HepG2 (cell line): ENCODE data around the gene TRANK1. TPM values are rescaled to one million over a fixed set of nuclear protein-coding genes. Genes with fewer than 3 reads are reported as not detected.

Experiments used
- ATAC-seq: fragments of 200-7000 bp; cut with Tn5 transposase; 3 replicates; pipeline ENCODE4 v1.9.1; 2020; ENCODE audit warnings: mild to moderate bottlenecking, moderate library complexity
- BruUV-seq: library from RNA; stranded (reverse); fragments of 400-500 nt; replicated peaks from 2 replicates; lab custom pipeline; 2021; lab: Mats Ljungman, UMichigan
- CTCF ChIA-PET: fragments of 300-600 bp; formaldehyde crosslinking; extraction: SDS; loops from one replicate; lab custom pipeline; 2021; ENCODE audit warnings: low total read pairs, inconsistent platforms, low intra/inter-chr PET ratio; lab: Yijun Ruan, JAX
- POLR2A ChIA-PET: fragments of 350-600 bp; sonication (Branson Sonifier 250); formaldehyde crosslinking; loops from one replicate; lab custom pipeline; 2020; ENCODE audit warnings: antibody characterized with exemption, inconsistent platforms; lab: Yijun Ruan, JAX
- DNase-seq: peaks from one replicate; pipeline ENCODE4 v3.0.0-alpha.2; 2015; ENCODE audit warnings: low spot score
- FAIRE-seq: peaks from 3 replicates; lab custom pipeline; 2011; peaks lifted over from hg19 to GRCh38; lab: Jason Lieb, UNC
- H2AFZ ChIP-seq: one replicate; pipeline ENCODE4 v1.6.1; 2011; ENCODE audit warnings: low read length, inconsistent platforms
- H3K27ac ChIP-seq: fragments of 300-600 bp; 3 replicates; pipeline ENCODE4 v1.8.0; 2011; ENCODE audit warnings: mixed run types, mild to moderate bottlenecking, mixed read lengths, low read length, inconsistent platforms; ENCODE audit not compliant: insufficient read depth; ENCODE audit errors: extremely low read length
- H3K27me3 ChIP-seq, 2 experiments: fragments of 200-600 bp in 1 of 2; 2 replicates in 1 of 2; 3 replicates in 1 of 2; pipeline versions ENCODE4 v1.6.0 to v1.8.0; 2011; ENCODE audit warnings: low read length in 2 of 2, mild to moderate bottlenecking in 2 of 2, moderate library complexity in 2 of 2, inconsistent platforms in 1 of 2; ENCODE audit not compliant: insufficient read depth in 2 of 2, control insufficient read depth in 1 of 2
- H3K36me3 ChIP-seq, 2 experiments: fragments of 200-600 bp in 1 of 2; replicated peaks in 1 of 2; 2 replicates in 1 of 2; 3 replicates in 1 of 2; pipeline versions ENCODE4 v1.5.1 to v1.8.0; 2011; ENCODE audit warnings: low read length in 2 of 2, inconsistent platforms in 1 of 2; ENCODE audit not compliant: insufficient read depth in 2 of 2, control insufficient read depth in 1 of 2
- H3K4me1 ChIP-seq: 2 replicates; pipeline ENCODE4 v1.5.1; 2012; ENCODE audit warnings: low read length, inconsistent platforms; ENCODE audit not compliant: insufficient read depth
- H3K4me2 ChIP-seq: 2 replicates; pipeline ENCODE4 v1.6.0; 2011; ENCODE audit warnings: low read depth, low read length, inconsistent platforms
- H3K4me3 ChIP-seq, 3 experiments: fragments of 200-600 bp in 1 of 3; sonication (generic), shearing (Covaris generic) in 1 of 3; replicated peaks in 1 of 3; 2 replicates each; pipeline ENCODE4 v1.5.1; 2011 to 2016; ENCODE audit warnings: low read length in 3 of 3, inconsistent platforms in 2 of 3, low read depth in 2 of 3, mild to moderate bottlenecking in 2 of 3, control low read depth in 1 of 3, mixed read lengths in 1 of 3; ENCODE audit not compliant: insufficient read depth in 1 of 3
- H3K79me2 ChIP-seq: one replicate; pipeline ENCODE4 v1.6.1; 2011; ENCODE audit warnings: low read length, inconsistent platforms; ENCODE audit not compliant: insufficient read depth
- H3K9ac ChIP-seq: 2 replicates; pipeline ENCODE4 v1.6.0; 2011; ENCODE audit warnings: mild to moderate bottlenecking, low read depth, low read length, inconsistent platforms; ENCODE audit not compliant: insufficient read depth
- H3K9me3 ChIP-seq: 2 replicates; pipeline ENCODE4 v1.5.1; 2012; ENCODE audit warnings: mild to moderate bottlenecking, low read length
- H4K20me1 ChIP-seq: 2 replicates; pipeline ENCODE4 v1.6.0; 2011; ENCODE audit warnings: inconsistent platforms, mild to moderate bottlenecking, low read length, moderate library complexity; ENCODE audit not compliant: insufficient read depth
- GZF1 ChIP-seq: sonication (generic); formaldehyde crosslinking; IDR thresholded peaks from 2 replicates; pipeline ENCODE4 v1.5.1; 2020; ENCODE audit warnings: mild to moderate bottlenecking, missing genetic modification reagents
- HMG20A ChIP-seq: IDR thresholded peaks from 2 replicates; pipeline ENCODE4 v1.6.1; 2016; ENCODE audit warnings: borderline replicate concordance
- HNF4G ChIP-seq, 2 experiments: sonication (generic) in 1 of 2; formaldehyde crosslinking in 1 of 2; IDR thresholded peaks; 2 replicates each; pipeline versions ENCODE4 v1.4.0 to v1.6.1; 2011 to 2020; ENCODE audit warnings: borderline replicate concordance in 2 of 2, low read depth in 2 of 2, mild to moderate bottlenecking in 2 of 2, low read length in 1 of 2, missing genetic modification reagents in 1 of 2, moderate library complexity in 1 of 2
- MAF1 ChIP-seq: sonication (generic); formaldehyde crosslinking; IDR thresholded peaks from 2 replicates; pipeline ENCODE4 v1.5.0; 2020; ENCODE audit warnings: missing genetic modification reagents, borderline replicate concordance
- NBN ChIP-seq: fragments of 450-650 bp; conservative IDR thresholded peaks from 2 replicates; pipeline ENCODE4 v1.6.1; 2017
- TARDBP ChIP-seq: sonication (generic); formaldehyde crosslinking; IDR thresholded peaks from 2 replicates; pipeline ENCODE4 v1.8.0; 2022; ENCODE audit warnings: mild to moderate bottlenecking, missing genetic modification reagents
- TCF7L2 ChIP-seq: IDR thresholded peaks from 2 replicates; pipeline ENCODE4 v1.6.1; 2011; ENCODE audit warnings: mild to moderate bottlenecking, low read depth, low read length, moderate library complexity
- ZNF224 ChIP-seq: sonication (generic); formaldehyde crosslinking; IDR thresholded peaks from 2 replicates; pipeline ENCODE4 v1.5.0; 2020; ENCODE audit warnings: mild to moderate bottlenecking, missing genetic modification reagents
- ZNF563 ChIP-seq: sonication (generic); formaldehyde crosslinking; IDR thresholded peaks from 2 replicates; pipeline ENCODE4 v1.8.0; 2022; ENCODE audit warnings: mild to moderate bottlenecking, moderate library complexity, missing genetic modification reagents
- ZNF7 ChIP-seq: IDR thresholded peaks from 2 replicates; pipeline ENCODE4 v1.6.1; 2016; ENCODE audit warnings: missing biosample characterization, missing genetic modification reagents
- WGBS: methylation state at CpG from one replicate; pipeline ENCODE4 v1.1.6; 2017; ENCODE audit warnings: low lambda C conversion rate; 5-methylcytosine and 5-hydroxymethylcytosine counted together
- in situ Hi-C: cut with HindIII; loops from 2 replicates; pipeline ENCODE4 v1.10.0; 2017; ENCODE audit warnings: low pct_unique_long_range_greater_than_20kb; ENCODE audit not compliant: extremely low pct_ligation_motif_present
- intact Hi-C: fragments of 100-400 bp; cut with micrococcal nuclease; formaldehyde crosslinking; loops from one replicate; pipeline ENCODE4 v1.10.0; 2022; ENCODE audit not compliant: unreplicated experiment
- polyA plus RNA-seq, 8 experiments: library from polyadenylated mRNA; depleted of rRNA in 3 of 8; stranded (reverse) in 7 of 8; unstranded in 1 of 8; fragments of >200 nt; fragmentation: Illumina TruSeq in 4 of 8; extraction: Trizol in 4 of 8; gene quantifications; 2 replicates each; pipeline versions ENCODE4 v1.2.1 to v1.2.3, GENCODE V29; 2011 to 2016; ENCODE audit warnings: low read depth in 4 of 8, missing spikeins in 1 of 8, mixed read lengths in 1 of 8; ENCODE audit not compliant: insufficient read depth in 1 of 8
- total RNA-seq, 5 experiments: library from RNA; depleted of rRNA; stranded (reverse); fragments of >200 nt; fragmentation: Illumina TruSeq; extraction: Trizol; gene quantifications; 2 replicates each; pipeline ENCODE4 v1.2.3, GENCODE V29; 2016; ENCODE audit warnings: low read depth in 1 of 5
- TF ChIP-seq, protein P1 (sequence below): sonication (generic); formaldehyde crosslinking; IDR thresholded peaks from 2 replicates; pipeline ENCODE4 v1.4.0; 2020; ENCODE audit warnings: missing genetic modification reagents
- TF ChIP-seq, protein P2 (sequence below): sonication (generic); formaldehyde crosslinking; IDR thresholded peaks from 2 replicates; pipeline ENCODE4 v1.5.0; 2020; ENCODE audit warnings: mild to moderate bottlenecking, missing genetic modification reagents, borderline replicate concordance

TRANK1 gene
- total and polyA plus RNA-seq, 2 of the 13 experiments (the other 11 are each of a cell fraction or from before 2014, with no cell fraction given): 0.13 to 0.32 TPM

DNA sequence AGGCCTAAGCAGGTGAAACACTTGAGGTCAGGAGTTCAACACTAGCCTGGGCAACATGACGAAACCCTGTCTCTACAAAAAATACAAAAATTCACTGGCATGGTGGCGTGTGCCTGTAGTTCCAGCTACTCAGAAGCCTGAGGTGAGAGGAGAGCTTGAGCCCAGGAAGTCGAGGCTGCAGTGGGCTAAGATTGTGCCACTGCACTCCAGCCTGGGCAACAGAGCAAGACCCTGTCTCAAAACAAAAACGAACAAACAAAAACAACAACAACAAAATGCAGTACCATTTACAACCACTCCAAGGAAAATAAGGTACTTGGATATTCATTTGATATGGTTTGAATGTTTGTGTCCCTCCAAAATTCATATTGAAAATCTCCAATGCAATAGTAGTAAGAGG, 15.6 kb upstream of the TRANK1 start:
- Histone ChIP-seq H3K36me3 (no peaks in the 10 kb centered on the region), H3K4me1 (peaks cover 10% of the 10 kb centered on the region; the same call in 1 of the 2 replicates), H3K4me2 (no peak overlapping the region), H3K9me3 (no peaks in the 10 kb centered on the region), H3K9ac (no peak overlapping the region), H3K79me2 (no peaks in the 10 kb centered on the region), H3K27me3 (no peaks in the 10 kb centered on the region), H3K4me3 (no peak overlapping the region), H4K20me1 (no peaks in the 10 kb centered on the region), H3K27ac (no peak overlapping the region), H2AFZ (no peak overlapping the region)
- FAIRE-seq (no peak), ATAC-seq (no peak), DNase-seq (no peak)
- TF ChIP-seq GZF1 (CRISPR knock-in tag): no peak
- no peak for TF ChIP-seq ZNF7
- no peak for TF ChIP-seq HMG20A
- no peak for TF ChIP-seq TCF7L2
- no peak for TF ChIP-seq MAF1
- TF ChIP-seq TARDBP (CRISPR knock-in tag): no peak
- TF ChIP-seq, protein P1, sequence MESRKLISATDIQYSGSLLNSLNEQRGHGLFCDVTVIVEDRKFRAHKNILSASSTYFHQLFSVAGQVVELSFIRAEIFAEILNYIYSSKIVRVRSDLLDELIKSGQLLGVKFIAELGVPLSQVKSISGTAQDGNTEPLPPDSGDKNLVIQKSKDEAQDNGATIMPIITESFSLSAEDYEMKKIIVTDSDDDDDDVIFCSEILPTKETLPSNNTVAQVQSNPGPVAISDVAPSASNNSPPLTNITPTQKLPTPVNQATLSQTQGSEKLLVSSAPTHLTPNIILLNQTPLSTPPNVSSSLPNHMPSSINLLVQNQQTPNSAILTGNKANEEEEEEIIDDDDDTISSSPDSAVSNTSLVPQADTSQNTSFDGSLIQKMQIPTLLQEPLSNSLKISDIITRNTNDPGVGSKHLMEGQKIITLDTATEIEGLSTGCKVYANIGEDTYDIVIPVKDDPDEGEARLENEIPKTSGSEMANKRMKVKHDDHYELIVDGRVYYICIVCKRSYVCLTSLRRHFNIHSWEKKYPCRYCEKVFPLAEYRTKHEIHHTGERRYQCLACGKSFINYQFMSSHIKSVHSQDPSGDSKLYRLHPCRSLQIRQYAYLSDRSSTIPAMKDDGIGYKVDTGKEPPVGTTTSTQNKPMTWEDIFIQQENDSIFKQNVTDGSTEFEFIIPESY (CRISPR knock-in tag): no peak
- no peak for TF ChIP-seq ZNF224 (CRISPR knock-in tag)
- no peak for TF ChIP-seq HNF4G (IDR thresholded peaks at IDR 0.05; ENCODE audit: borderline replicate concordance, low read depth, low read length)
- no peak for TF ChIP-seq HNF4G (CRISPR knock-in tag; IDR thresholded peaks at IDR 0.05; ENCODE audit: borderline replicate concordance, low read depth)
- TF ChIP-seq ZNF563 (CRISPR knock-in tag): no peak
- TF ChIP-seq NBN: no peak
- TF ChIP-seq, protein P2, sequence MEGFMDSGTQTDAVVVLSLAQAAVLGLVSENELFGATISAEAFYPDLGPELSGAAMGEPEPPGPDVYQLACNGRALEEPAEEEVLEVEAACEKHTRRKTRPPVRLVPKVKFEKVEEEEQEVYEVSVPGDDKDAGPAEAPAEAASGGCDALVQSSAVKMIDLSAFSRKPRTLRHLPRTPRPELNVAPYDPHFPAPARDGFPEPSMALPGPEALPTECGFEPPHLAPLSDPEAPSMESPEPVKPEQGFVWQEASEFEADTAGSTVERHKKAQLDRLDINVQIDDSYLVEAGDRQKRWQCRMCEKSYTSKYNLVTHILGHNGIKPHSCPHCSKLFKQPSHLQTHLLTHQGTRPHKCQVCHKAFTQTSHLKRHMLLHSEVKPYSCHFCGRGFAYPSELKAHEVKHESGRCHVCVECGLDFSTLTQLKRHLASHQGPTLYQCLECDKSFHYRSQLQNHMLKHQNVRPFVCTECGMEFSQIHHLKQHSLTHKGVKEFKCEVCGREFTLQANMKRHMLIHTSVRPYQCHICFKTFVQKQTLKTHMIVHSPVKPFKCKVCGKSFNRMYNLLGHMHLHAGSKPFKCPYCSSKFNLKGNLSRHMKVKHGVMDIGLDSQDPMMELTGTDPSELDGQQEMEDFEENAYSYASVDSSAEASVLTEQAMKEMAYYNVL (CRISPR knock-in tag): no peak
- BruUV-seq: no TSS peak
- intact Hi-C loops (no loop called here), in situ Hi-C loops (loop anchor here (25.0 kb wide), 1 partner anchor 223 kb away; no protein-coding TSS in a partner anchor)
- POLR2A ChIA-PET: no interaction called here
- CTCF ChIA-PET: no interaction called here
- WGBS: 10% methylated on average over 4 of the region's 4 CpGs
